AG08396 (cell line): ENCODE results near the gene DNAJC25.
"Not testable (repeated sequence)": the region's sequence is repeated elsewhere in the genome, so short reads cannot be mapped to it uniquely, and the experiment has no call there.

Source experiments
- DNase-seq: peaks from one replicate; pipeline ENCODE4 v3.0.0; 2012; ENCODE audit warnings: low spot score, mixed read lengths

Gene DNAJC25

GRCh38 chr9:111631214-111631971 lies at the start of gene DNAJC25:
TSS of gene DNAJC25 (plus strand) at chr9:111631334. CDS start at chr9:111631408, 74 bp downstream.
- DNase-seq, result peak; percentile 100

GRCh38 chr9:111582888-111583287 lies 48.2 kb upstream of the DNAJC25 start:
- DNase-seq, result no peak

GRCh38 chr9:111586378-111586777 lies 44.8 kb upstream of the DNAJC25 start:
- DNase-seq, result no peak

- no peak for DNase-seq
Observed at GRCh38 chr9:111588846-111589245, 42.3 kb upstream of the DNAJC25 start.

GRCh38 chr9:111597852-111598732 lies 33.0 kb upstream of the DNAJC25 start:
- DNase-seq, result peak; percentile 48

- peak; percentile 39 for DNase-seq
Observed at GRCh38 chr9:111598733-111599091, 32.4 kb upstream of the DNAJC25 start.

- peak; percentile 90 for DNase-seq
Observed at GRCh38 chr9:111599092-111599954, 31.8 kb upstream of the DNAJC25 start, which contains the start of gene PTGR1. TSS of gene PTGR1 (minus strand) at chr9:111599647. CDS start at chr9:111597422, 2,225 bp downstream.

GRCh38 chr9:111599955-111600343 lies 31.2 kb upstream of the DNAJC25 start:
- no peak for DNase-seq

- DNase-seq, result peak; percentile 29
Observed at GRCh38 chr9:111601237-111602018, 29.7 kb upstream of the DNAJC25 start.

- no peak for DNase-seq
Observed at GRCh38 chr9:111603041-111603440, 28.1 kb upstream of the DNAJC25 start.

GRCh38 chr9:111604054-111604615 lies 27.0 kb upstream of the DNAJC25 start:
- no peak for DNase-seq

GRCh38 chr9:111605041-111605559 lies 26.0 kb upstream of the DNAJC25 start:
- DNase-seq, result no peak

- no peak for DNase-seq
Observed at GRCh38 chr9:111610149-111610548, 21.0 kb upstream of the DNAJC25 start.

GRCh38 chr9:111610845-111611244 lies 20.3 kb upstream of the DNAJC25 start:
- DNase-seq, result no peak

- DNase-seq, result no peak
Observed at GRCh38 chr9:111613436-111614040, 17.6 kb upstream of the DNAJC25 start.

- peak; percentile 52 for DNase-seq
Observed at GRCh38 chr9:111615928-111616327, 15.2 kb upstream of the DNAJC25 start.

- not testable (repeated sequence) for DNase-seq
Observed at GRCh38 chr9:111617349-111617748, 13.8 kb upstream of the DNAJC25 start.

- DNase-seq, result peak; percentile 71
Observed at GRCh38 chr9:111621895-111622480, 9.1 kb upstream of the DNAJC25 start.

GRCh38 chr9:111622626-111623025 lies 8.5 kb upstream of the DNAJC25 start:
- peak; percentile 82 for DNase-seq
